ENCODE data around the gene RPS6KB1.
"Not testable (repeated sequence)": the region's sequence is repeated elsewhere in the genome, so short reads cannot be mapped to it uniquely, and the experiment has no call there.

Gene RPS6KB1

DNA sequence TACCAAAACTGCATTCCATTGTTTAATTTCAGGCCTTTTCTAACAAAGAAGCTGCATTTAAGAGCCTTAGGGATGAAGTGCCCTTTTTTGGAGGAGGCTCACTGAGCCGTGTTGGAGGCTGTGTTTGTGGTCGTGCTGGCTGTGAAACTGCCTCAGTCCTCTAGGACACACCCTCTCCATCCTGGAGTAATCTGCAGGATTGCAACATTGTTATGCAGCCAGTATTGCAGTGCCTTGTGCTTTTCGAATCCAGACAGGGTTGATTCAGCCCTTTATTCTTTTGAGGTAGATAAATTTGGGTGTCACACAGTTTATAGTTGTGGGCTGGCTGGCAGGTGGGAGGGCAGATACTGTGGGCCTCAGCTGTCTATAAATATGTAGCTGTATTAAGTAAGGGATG is 37.8 kb downstream of the RPS6KB1 start:
- intact Hi-C loops (cut with DNase I); DNase-seq: not testable (repeated sequence)

DNA sequence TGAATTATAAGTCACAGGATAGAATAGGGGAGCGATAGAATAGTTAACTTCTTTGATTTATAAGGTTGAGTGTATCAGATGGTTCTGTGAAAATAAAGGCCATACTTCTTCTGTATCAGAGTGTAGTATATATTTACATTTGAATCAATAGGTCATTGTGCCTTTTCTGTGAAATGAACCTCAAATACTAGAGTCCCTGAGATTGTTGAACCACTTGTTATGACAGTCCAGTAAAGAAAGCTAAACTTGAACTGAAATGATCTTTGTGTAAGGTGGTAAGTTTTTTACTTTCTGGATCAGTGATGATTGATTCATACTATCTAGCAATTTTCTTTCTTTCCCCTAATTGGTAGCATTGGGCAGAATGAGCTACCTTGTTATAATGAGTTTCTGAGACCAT is 40.4 kb downstream of the RPS6KB1 start:
- intact Hi-C loops (cut with DNase I); DNase-seq: not testable (repeated sequence)

DNA sequence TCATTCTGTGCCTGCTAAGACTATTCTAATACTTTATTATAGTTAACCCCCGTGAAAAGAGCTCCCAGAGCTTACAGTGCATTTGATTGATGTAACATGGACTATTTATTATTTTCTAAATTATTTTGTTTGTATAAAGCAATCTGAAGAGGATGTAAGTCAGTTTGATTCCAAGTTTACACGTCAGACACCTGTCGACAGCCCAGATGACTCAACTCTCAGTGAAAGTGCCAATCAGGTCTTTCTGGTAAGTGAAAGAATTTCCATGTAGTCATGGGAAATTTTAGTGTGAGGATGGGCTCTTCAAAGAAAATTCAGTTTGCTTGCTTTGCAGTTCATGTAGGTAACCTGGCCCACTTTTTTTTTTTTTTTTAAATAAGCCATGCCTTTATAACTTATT is 47.8 kb downstream of the RPS6KB1 start:
- intact Hi-C loops (cut with DNase I); DNase-seq: not testable (repeated sequence)

DNA sequence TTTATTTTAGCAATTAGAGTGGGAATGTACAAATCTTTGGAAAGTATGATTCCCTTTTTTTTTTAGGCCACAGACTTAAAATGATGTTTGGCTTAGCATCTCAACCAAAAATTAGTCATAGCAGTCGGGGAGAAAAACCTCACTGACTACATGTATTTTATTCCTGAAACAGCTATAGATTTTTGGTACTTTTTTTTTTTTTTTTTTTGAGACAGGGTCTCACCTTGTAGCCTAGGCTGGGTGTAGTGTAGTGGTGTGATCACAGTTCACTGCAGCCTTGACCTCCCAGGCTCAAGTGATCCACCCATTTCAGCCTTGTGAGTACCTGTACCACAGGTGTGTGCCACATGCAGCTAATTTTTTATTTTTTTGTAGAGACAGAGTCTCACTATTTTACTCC is 48.2 kb downstream of the RPS6KB1 start:
- DNase-seq = peak in 1 of 10 donors; percentile 8
- intact Hi-C loops (cut with DNase I) = no loop called here

DNA sequence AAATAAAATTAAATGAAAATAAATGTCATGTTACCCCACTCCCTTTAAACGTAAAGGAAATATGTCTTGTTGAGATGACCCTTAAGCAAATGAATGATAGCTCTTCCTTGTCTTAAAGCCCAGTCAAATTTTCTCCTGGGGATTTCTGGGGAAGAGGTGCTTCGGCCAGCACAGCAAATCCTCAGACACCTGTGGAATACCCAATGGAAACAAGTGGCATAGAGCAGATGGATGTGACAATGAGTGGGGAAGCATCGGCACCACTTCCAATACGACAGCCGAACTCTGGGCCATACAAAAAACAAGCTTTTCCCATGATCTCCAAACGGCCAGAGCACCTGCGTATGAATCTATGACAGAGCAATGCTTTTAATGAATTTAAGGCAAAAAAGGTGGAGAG is 53.5 kb downstream of the RPS6KB1 start:
- intact Hi-C loops (cut with DNase I); DNase-seq: not testable (repeated sequence)

DNA sequence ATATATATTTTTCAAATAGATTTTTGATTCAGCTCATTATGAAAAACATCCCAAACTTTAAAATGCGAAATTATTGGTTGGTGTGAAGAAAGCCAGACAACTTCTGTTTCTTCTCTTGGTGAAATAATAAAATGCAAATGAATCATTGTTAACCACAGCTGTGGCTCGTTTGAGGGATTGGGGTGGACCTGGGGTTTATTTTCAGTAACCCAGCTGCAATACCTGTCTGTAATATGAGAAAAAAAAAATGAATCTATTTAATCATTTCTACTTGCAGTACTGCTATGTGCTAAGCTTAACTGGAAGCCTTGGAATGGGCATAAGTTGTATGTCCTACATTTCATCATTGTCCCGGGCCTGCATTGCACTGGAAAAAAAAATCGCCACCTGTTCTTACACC is 54.4 kb downstream of the RPS6KB1 start:
- DNase-seq; intact Hi-C loops (cut with DNase I): not testable (repeated sequence)

DNA sequence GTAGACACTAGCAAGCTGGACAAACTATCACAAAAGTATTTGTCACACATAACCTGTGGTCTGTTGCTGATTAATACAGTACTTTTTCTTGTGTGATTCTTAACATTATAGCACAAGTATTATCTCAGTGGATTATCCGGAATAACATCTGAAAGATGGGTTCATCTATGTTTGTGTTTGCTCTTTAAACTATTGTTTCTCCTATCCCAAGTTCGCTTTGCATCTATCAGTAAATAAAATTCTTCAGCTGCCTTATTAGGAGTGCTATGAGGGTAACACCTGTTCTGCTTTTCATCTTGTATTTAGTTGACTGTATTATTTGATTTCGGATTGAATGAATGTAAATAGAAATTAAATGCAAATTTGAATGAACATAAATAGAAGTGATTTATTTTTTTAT is 57.1 kb downstream of the RPS6KB1 start:
- DNase-seq = no peak
- intact Hi-C loops (cut with DNase I) = no loop called here

DNA sequence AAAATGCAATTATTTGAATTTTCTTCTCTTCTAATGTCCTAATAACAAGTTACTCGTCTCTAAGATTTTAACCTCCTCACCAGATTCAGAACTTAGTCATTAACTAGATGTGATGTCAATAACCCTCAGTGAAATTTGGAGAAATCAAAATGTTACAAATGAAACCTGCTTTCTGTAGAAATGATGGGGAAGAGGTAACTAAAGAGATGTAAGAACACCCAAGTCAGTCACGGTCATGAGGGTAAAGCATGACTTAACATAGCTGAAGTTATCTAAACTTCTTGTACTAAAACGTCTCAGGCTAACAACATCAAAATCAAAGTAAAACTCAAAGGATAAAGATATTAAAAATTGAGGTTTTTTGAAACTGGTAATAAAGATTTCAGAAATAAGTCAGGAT is 61.9 kb downstream of the RPS6KB1 start:
- intact Hi-C loops (cut with DNase I) = no loop called here
- DNase-seq = no peak

DNA sequence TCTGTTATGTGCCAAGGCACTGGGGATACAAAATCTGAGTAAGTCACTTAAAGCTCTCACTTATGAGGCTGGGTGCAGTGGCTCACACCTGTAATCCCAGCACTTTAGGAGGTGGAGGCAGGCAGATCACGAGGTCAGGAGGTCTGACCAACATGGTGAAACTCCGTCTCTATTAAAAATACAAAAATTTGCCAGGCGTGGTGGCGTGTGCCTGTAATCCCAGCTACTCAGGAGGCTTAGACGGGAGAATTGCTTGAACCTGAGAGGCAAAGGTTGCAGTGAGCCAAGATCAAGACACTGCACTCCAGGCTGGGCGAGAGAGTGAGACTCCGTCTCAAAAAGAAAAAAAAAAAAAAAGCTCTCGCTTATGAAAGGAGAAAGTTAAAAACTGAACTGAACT is 66.7 kb downstream of the RPS6KB1 start:
- intact Hi-C loops (cut with DNase I); DNase-seq: not testable (repeated sequence)

DNA sequence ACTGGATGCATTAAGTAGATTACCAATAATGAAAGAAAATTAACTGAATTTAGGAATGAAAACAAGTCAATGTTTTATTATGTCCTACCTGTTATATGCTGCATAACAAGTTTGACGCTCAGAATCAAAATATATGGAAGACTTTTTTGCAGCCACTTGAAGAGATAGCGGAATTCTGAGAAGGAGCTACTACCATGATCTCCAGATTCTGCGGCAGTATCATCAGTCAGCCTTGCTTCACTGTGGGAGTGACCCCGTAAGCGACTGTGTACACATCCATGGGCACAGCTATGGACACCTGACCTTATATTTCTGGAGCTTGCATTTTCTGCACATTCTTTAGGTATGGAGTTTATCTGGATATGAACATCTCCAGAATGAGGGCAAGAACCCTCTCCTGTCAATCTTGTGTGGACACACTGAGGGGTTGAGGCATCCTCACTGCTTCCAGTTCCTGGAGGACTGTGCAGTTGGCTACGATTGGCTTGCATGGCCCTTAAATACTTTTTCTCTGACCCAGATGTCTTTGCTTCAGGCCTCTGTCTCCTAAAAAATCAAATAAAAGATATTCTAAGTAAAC is 69.9 kb downstream of the RPS6KB1 start:
- DNase-seq = no peak
- intact Hi-C loops (cut with DNase I) = no loop called here

DNA sequence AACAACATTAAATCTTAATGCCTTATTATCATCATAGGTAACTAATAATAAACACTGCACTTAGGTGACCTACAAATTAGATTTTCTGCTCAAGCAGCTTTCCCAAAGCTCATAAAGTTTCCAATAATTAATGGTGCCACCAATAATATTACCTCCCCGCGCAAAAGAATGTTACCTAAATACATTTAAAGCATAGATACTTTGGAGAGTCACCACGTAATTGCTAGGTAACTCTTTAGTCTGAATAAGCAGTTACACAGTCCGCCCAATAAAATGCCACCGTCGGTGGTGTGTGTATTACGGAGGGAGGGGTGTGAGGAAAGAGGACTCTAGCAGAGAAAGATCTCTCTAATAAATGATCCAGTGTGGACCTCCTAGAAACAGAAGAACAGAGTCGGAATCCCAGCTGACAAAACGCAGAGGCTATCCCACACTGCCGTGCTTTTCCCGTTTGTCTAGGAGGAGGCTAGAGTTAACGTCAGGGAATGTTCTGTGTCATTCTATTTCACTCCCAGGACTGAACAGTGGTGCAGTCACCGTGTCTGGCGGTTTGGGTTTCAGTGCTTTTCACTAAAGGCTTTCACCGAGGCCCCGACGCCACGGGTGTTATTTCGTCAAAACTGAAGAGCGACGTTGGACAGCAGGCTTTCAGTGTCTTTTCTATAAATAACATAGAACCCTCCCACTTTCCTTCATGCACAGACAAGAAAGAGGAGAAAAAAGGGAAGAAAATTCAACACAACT is 71.0 kb downstream of the RPS6KB1 start:
- peak in 9 of 10 donors; percentile 16 to 87 (median 42) for DNase-seq
- intact Hi-C loops (cut with DNase I) = no loop called here

DNA sequence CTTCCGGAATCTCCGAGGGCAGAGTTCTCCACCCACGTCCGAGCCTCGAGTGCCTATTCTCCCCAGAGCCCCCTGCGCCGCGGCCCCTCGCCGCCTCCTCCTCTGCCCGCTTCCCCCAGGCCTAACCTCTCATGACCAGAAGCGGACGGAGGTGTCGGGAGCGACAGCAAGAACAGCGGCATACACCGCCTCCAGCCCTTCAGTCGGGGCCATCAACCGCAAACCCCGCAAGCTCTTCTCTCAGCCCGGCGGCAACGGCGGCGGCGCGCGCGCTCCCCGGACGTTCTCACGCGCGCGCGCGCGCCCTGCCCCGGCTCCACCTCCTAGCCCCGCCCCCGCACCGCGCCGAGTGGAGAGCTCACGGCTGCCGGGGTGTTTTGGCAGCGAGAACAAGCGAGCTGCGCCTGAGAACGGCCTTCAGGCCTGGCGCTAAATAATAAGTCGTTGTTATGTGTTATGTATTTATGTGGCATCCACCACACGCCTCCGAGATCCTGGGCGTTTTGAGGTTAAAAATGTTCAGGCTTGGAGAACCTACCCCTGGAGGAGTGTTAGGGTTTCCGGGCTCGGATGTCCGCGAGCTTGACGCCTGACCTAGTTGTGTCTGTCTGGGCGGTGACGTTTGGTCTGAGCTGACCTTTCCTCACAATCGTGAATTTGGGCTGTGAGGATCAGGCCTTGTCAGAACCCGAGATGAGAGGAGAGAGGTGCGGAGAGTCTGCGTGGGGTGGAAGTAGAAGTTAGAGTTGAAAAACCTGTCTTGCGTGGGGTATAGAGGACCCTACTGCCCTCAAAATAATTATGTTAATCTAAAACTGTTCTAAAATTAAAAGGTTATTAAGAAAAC is 71.8 kb downstream of the RPS6KB1 start, which contains the start of gene RNFT1:
Gene RNFT1, minus strand, starts transcription at position 259 of the 847 bp plus-strand sequence. Its CDS starts 77 bp downstream, at position 182.
- DNase-seq = peak; percentile 76 to 98 (median 90)
- intact Hi-C loops (cut with DNase I) = no loop called here

DNA sequence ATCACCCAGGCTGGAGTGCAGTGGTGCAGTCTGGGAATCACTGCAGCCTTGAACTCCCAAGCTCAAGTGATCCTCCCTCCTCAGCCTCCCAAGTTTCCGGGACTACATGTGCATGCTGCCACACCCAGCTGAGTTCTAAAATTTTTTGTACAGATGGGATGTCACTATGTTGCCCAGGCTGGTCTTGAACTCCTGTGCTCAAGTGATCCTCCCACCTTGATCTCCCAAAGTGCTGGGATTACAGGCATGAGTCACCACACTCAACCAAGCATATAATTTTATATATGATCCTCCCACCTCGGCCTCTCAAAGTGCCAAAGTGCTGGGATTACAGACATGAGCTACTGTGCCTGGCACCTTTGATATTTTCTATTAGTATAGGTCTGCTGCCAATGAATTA is 78.8 kb downstream of the RPS6KB1 start:
- intact Hi-C loops (cut with DNase I); DNase-seq: not testable (repeated sequence)

DNA sequence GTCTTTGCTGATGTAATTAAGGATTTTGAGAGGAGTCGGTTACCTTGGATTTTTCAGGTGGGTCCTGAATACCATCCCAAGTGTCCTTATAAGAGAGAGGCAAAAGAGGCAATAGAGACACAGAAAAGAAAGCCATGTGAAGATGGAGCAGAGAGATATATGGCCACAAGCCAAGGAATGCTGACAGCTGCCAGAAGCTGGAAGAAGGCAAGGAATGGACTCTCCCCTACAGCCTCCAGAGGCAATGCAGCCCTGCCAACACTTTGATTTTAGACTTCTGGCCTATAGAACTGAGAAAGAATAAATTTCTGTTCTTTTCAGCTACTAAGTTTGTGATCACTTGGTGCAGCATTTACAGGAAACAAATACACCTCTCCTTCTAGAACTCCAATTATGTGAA is 79.9 kb downstream of the RPS6KB1 start:
- no peak for DNase-seq
- intact Hi-C loops (cut with DNase I) = no loop called here

DNA sequence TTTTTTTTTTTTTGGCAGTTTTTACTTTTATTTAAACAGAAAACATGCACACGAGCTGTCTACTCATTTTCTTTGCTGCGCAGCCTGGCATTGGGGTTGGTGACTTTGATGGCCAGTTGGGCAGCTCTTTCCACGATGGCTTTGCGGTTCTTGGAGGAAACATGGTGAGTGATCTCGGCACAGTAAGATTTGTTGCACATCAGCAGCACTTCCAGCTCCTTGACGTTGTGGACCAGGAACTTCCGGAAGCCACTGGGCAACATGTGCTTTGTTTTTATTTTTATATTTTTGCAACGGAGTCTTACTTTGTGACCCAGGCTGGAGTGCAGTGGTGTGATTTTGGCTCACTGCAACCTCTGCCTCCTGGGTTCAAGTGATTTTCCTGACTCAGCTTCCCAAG is 80.6 kb downstream of the RPS6KB1 start:
- intact Hi-C loops (cut with DNase I) = not testable (repeated sequence)

DNA sequence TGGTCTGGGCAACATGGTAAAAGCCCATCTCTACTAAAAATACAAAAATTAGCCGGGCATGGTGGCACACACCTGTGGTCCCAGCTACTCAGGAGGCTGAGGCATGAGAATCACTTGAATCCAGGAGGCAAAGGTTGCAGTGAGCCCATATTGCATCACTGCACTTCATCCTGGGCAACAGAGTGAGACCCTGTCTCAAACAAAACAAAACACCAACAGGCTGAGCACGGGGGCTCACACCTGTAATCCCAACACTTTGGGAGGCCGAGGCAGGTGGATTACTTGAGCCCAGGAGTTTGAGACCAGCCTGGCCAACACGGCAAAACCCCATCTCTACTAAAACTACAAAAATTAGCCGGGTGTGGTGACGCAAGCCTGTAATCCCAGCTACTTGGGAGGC is 82.2 kb downstream of the RPS6KB1 start:
- intact Hi-C loops (cut with DNase I); DNase-seq: not testable (repeated sequence)

More for the DNA sequence above, 80.6 kb downstream of the RPS6KB1 start:
- DNase-seq = peak in 1 of 10 donors; percentile 43

DNA sequence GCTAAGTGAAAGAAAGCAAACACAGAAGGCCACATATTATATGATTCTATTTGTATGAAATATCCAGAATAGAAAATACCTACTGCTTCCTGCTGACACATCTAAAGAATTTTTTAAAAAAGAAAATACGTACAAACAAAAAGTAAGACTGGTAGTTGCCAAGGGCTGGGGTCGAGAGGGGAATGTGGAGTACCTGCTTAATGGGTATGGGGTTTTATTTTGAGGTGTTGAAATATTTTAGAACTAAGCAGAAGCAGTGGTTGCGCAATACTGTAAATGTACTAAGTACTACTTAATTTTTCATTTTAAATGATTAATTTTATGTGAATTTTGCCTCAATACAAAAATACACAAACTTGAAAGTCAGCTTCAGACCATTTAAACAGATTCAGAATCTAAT is 103.7 kb downstream of the RPS6KB1 start:
- DNase-seq; intact Hi-C loops (cut with DNase I): not testable (repeated sequence)
